Measurements from ENCODE around the gene OXSR1.
A peak's percentile ranks its signal among the peaks of the same experiment; 100 is the strongest.
"Not testable (repeated sequence)": the region's sequence is repeated elsewhere in the genome, so short reads cannot be mapped to it uniquely, and the experiment has no call there.

Gene OXSR1

GRCh38 chr3:38127611-38128302 is 37.6 kb upstream of the OXSR1 start:
- DNase-seq (ENCODE audit: low read depth), result no peak

GRCh38 chr3:38128303-38128655 is 37.1 kb upstream of the OXSR1 start:
- DNase-seq (ENCODE audit: low read depth), result no peak

- DNase-seq (ENCODE audit: low read depth), result no peak
Observed at GRCh38 chr3:38129058-38129457, 36.3 kb upstream of the OXSR1 start.

GRCh38 chr3:38130631-38131065 is 34.7 kb upstream of the OXSR1 start:
- DNase-seq (ENCODE audit: low read depth), result no peak

- DNase-seq (ENCODE audit: low read depth), result no peak
Observed at GRCh38 chr3:38131621-38132369, 33.5 kb upstream of the OXSR1 start.

GRCh38 chr3:38133209-38133556 is 32.2 kb upstream of the OXSR1 start:
- no peak for DNase-seq (ENCODE audit: low read depth)

GRCh38 chr3:38133557-38134405 is 31.6 kb upstream of the OXSR1 start:
- DNase-seq (ENCODE audit: low read depth), result no peak

- DNase-seq (ENCODE audit: low read depth), result not testable (repeated sequence)
Observed at GRCh38 chr3:38134517-38135143, 30.7 kb upstream of the OXSR1 start.

GRCh38 chr3:38135621-38136277 is 29.6 kb upstream of the OXSR1 start:
- not testable (repeated sequence) for DNase-seq (ENCODE audit: low read depth)

- no peak for DNase-seq (ENCODE audit: low read depth)
Observed at GRCh38 chr3:38136393-38136776, 29.0 kb upstream of the OXSR1 start.

- peak; percentile 97 for DNase-seq (ENCODE audit: low read depth)
Observed at GRCh38 chr3:38136777-38137614, 28.3 kb upstream of the OXSR1 start, which contains the start of gene ACAA1. TSS of gene ACAA1 (minus strand) at chr3:38137127. CDS start at chr3:38137035, 92 bp downstream.

- DNase-seq (ENCODE audit: low read depth), result no peak
Observed at GRCh38 chr3:38137615-38138348, 27.6 kb upstream of the OXSR1 start.

- peak; percentile 76 for DNase-seq (ENCODE audit: low read depth)
Observed at GRCh38 chr3:38138349-38139190, 26.8 kb upstream of the OXSR1 start, which contains the start of gene MYD88. TSS of gene MYD88 (plus strand) at chr3:38138661. CDS start at chr3:38138701, 40 bp downstream.

- DNase-seq (ENCODE audit: low read depth), result no peak
Observed at GRCh38 chr3:38139191-38139590, 26.1 kb upstream of the OXSR1 start.

GRCh38 chr3:38139652-38140051 is 25.7 kb upstream of the OXSR1 start:
- no peak for DNase-seq (ENCODE audit: low read depth)

GRCh38 chr3:38140326-38141172 is 24.8 kb upstream of the OXSR1 start:
- DNase-seq (ENCODE audit: low read depth), result no peak

GRCh38 chr3:38141173-38141951 is 24.0 kb upstream of the OXSR1 start:
- DNase-seq (ENCODE audit: low read depth), result no peak

All from stimulated activated CD8-positive, alpha-beta memory T cell treated with anti-CD3 and anti-CD28 coated beads, Interleukin-12 subunit alpha, Interleukin-12 subunit beta, amount 100 ng/mL, for 1 hour (primary cell).